HFFc6 (cell line): Measurements from ENCODE around the gene RIPK4. TPM values are rescaled to one million over a fixed set of nuclear protein-coding genes. Genes with fewer than 3 reads are reported as not detected.

Source experiments
- DNase-seq: peaks from one replicate; pipeline ENCODE4 v3.0.0-alpha.2; 2018
- H3K27ac Mint-ChIP-seq: 2 replicates; pipeline ENCODE4 v1.8.0; 2020; ENCODE audit warnings: mild to moderate bottlenecking, mixed read lengths
- H3K27me3 Mint-ChIP-seq: 2 replicates; pipeline ENCODE4 v1.8.0; 2021; ENCODE audit warnings: mild to moderate bottlenecking, moderate library complexity, mixed read lengths; ENCODE audit not compliant: insufficient read depth
- H3K36me3 Mint-ChIP-seq: 2 replicates; pipeline ENCODE4 v1.8.0; 2021; ENCODE audit warnings: low read depth, mixed read lengths
- H3K4me1 Mint-ChIP-seq: 2 replicates; pipeline ENCODE4 v1.8.0; 2020; ENCODE audit warnings: low read depth, mixed read lengths
- H3K4me3 Mint-ChIP-seq: 2 replicates; pipeline ENCODE4 v1.8.0; 2020; ENCODE audit warnings: mild to moderate bottlenecking, moderate library complexity, mixed read lengths
- H3K9me3 Mint-ChIP-seq: 2 replicates; pipeline ENCODE4 v1.8.0; 2020; ENCODE audit warnings: mild to moderate bottlenecking, mixed read lengths
- total RNA-seq, 6 experiments: library from RNA; stranded (reverse); fragmentation: NEBNext Ultra II Directional; extraction: Animal tissue kit (Norgen Biotek cat#: 25700); gene quantifications; 2 replicates in 1 of 6; 3 replicates in 5 of 6; pipeline ENCODE4 v1.2.3, GENCODE V29; 2021
- TF ChIP-seq, protein P1 (sequence below): fragments of 200-600 bp; sonication (generic); IDR thresholded peaks from 2 replicates; pipeline ENCODE4 v1.5.0; 2021; ENCODE audit warnings: antibody characterized with exemption, mild to moderate bottlenecking

Gene RIPK4
- total RNA-seq, 6 experiments from 2014 or later: 0.05 to 0.12 (median 0.07) TPM; not detected in 2

DNA sequence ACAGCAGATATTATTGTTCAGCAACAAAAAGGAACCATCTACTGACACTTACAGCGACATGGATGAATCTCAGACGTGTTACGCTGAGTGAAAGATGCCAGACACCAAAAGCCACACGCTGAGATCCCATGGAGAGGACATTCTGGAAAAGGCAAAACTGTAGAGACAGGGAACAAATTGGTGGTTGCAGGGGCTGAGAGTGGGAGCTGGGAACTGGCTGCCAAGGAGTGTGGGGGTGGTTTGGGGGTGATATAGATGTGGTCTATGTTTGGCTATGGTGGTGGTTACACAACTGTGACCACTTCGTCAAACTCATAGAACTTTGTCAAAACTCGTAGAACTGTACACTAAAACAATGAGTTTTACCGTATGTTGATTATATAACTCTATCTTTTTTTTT is 57.7 kb downstream of the RIPK4 start:
- Mint-ChIP-seq H3K4me3 (no peak overlapping the region), H3K9me3 (no peaks in the 10 kb centered on the region), H3K27ac (no peak overlapping the region), H3K4me1 (peaks cover 13% of the 10 kb centered on the region), H3K27me3 (peaks cover 35% of the 10 kb centered on the region), H3K36me3 (no peaks in the 10 kb centered on the region)
- TF ChIP-seq, protein P1, sequence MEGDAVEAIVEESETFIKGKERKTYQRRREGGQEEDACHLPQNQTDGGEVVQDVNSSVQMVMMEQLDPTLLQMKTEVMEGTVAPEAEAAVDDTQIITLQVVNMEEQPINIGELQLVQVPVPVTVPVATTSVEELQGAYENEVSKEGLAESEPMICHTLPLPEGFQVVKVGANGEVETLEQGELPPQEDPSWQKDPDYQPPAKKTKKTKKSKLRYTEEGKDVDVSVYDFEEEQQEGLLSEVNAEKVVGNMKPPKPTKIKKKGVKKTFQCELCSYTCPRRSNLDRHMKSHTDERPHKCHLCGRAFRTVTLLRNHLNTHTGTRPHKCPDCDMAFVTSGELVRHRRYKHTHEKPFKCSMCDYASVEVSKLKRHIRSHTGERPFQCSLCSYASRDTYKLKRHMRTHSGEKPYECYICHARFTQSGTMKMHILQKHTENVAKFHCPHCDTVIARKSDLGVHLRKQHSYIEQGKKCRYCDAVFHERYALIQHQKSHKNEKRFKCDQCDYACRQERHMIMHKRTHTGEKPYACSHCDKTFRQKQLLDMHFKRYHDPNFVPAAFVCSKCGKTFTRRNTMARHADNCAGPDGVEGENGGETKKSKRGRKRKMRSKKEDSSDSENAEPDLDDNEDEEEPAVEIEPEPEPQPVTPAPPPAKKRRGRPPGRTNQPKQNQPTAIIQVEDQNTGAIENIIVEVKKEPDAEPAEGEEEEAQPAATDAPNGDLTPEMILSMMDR: no peak
- no peak for DNase-seq

DNA sequence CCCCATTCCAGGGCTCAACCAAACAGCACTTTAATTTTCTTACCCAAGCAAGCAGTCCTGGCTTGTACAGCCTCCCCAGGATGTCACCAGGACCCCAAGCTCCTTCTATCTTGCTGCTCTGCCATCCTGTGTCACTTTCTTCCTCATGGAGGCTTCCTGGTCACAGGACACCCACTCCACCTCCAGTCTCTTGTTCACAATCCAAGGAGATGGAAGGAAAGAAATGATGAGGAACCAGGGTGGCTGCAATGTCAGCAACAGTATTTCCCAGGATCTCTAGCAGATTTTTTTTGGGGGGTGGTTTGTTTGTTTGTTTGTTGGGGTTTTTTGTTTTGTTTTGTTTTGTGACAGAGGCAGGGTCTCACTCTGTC is 58.9 kb downstream of the RIPK4 start:
- H3K36me3 Mint-ChIP-seq: no peaks in the 10 kb centered on the region
- H3K4me3 Mint-ChIP-seq: no peak overlapping the region
- peaks cover 13% of the 10 kb centered on the region for H3K4me1 Mint-ChIP-seq
- no peak for DNase-seq
- TF ChIP-seq, protein P1: no peak
- H3K27ac Mint-ChIP-seq: no peak overlapping the region
- H3K9me3 Mint-ChIP-seq: no peaks in the 10 kb centered on the region
- H3K27me3 Mint-ChIP-seq: peaks cover 29% of the 10 kb centered on the region

DNA sequence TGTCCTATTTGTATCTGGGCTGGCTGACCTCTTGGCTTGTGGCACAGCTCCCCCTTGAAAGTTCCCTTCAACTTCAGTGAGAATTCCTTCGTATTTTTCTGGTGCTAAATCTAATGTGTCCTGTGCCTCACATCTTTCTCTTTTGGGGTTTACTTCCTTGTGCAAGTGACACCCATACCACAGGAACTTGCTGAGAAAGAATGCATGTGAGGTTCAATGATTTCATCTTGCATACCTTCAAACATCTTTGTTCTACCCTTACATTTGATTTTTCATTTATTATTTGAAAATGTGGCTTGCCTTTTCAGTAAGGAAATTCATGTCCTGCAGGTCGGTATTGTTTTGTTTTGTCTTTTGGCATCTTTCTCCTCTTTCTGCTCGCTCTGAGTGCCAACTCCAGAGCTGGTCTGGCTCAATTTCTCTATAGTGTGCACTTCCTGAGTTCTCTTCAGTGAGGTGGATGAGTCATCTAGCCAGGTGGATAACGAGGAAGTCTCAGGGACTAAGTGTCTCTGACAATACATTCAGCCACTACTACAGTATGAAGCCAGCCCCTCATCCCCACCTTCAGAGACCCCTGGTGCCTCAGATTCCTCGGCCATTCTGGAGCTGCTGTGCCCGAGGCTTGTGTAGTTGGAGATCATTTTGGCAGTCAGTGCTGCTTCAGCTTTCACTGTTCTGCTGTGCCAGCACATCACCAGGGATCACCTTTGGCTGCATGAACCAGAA is 59.5 kb downstream of the RIPK4 start:
- Mint-ChIP-seq H3K4me1 (peaks cover 13% of the 10 kb centered on the region), H3K27ac (no peak overlapping the region), H3K36me3 (no peaks in the 10 kb centered on the region), H3K27me3 (peaks cover 33% of the 10 kb centered on the region), H3K4me3 (no peak overlapping the region), H3K9me3 (no peaks in the 10 kb centered on the region)
- no peak for DNase-seq
- TF ChIP-seq, protein P1: no peak

DNA sequence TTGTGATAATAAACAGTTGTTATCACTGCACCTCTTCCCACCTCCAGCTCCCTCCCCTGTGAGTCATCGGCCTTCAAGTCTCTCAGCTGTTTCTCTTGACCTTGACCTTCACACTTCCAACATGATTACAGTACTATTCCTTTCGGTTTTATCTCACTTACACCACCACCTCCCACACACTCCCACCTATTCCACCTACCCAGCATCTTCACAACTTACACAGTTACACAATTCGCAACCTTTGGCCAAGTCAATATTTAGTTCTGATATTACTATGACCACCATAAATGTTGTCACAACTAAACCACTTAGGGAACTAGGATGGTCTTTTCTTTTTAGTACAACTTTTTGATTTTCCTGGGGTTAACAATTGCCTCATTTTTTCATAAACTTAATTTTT is 60.2 kb downstream of the RIPK4 start:
- H3K4me3 Mint-ChIP-seq: no peak overlapping the region
- TF ChIP-seq, protein P1: no peak
- H3K4me1 Mint-ChIP-seq: peaks cover 13% of the 10 kb centered on the region
- no peaks in the 10 kb centered on the region for H3K36me3 Mint-ChIP-seq
- H3K9me3 Mint-ChIP-seq: no peaks in the 10 kb centered on the region
- peaks cover 33% of the 10 kb centered on the region for H3K27me3 Mint-ChIP-seq
- H3K27ac Mint-ChIP-seq: no peak overlapping the region; the same call in 1 of the 2 replicates
- no peak for DNase-seq

DNA sequence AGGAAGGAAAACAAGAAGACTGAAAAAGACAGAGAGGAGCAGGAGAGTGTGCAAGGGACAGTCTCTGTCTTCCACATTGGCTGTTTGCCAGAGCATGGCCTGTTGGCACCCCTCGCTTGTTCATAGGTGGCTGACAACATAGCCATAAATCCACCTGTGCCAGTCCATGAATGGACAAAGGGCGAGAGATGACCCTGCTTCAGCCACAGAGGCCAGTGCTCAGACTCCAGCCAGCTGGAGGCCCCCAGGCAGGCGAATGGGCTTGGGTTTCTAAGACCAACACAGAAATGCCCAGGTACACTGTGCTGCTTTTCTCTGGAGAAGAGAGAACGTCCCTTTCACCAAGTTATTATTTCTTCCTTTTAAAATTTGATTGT is 60.6 kb downstream of the RIPK4 start:
- TF ChIP-seq, protein P1: no peak
- no peaks in the 10 kb centered on the region for H3K36me3 Mint-ChIP-seq
- peaks cover 36% of the 10 kb centered on the region for H3K27me3 Mint-ChIP-seq
- no peak overlapping the region for H3K4me3 Mint-ChIP-seq
- H3K27ac Mint-ChIP-seq: no peak overlapping the region
- no peaks in the 10 kb centered on the region for H3K9me3 Mint-ChIP-seq
- no peak for DNase-seq
- peaks cover 13% of the 10 kb centered on the region for H3K4me1 Mint-ChIP-seq
